UCSD-AML1 (cell line): ENCODE measurements around the gene SYT14.
A peak's percentile ranks its signal among the peaks of the same experiment; 100 is the strongest.
"Not testable (repeated sequence)": the region's sequence is repeated elsewhere in the genome, so short reads cannot be mapped to it uniquely, and the experiment has no call there.

Experiments used
- DNase-seq: peaks from one replicate; lab custom pipeline; 2025; ENCODE audit not compliant: unreplicated experiment; lab: John Stamatoyannopoulos, UW

SYT14 gene

DNA sequence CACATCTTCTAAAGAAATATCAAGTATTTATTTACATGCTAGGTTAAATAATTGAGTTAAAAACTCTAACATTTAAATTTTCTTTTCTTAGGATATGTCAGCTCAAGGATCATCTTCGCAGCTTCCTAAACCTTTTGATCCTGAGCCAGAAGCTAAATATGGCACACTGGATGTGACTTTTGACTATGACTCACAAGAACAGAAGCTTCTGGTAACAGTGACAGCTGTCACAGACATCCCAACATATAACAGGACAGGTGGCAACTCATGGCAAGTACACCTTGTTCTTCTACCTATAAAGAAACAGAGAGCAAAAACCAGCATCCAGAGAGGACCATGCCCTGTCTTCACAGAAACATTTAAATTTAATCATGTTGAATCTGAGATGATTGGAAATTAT is 161.9 kb downstream of the SYT14 start:
- DNase-seq: no peak

DNA sequence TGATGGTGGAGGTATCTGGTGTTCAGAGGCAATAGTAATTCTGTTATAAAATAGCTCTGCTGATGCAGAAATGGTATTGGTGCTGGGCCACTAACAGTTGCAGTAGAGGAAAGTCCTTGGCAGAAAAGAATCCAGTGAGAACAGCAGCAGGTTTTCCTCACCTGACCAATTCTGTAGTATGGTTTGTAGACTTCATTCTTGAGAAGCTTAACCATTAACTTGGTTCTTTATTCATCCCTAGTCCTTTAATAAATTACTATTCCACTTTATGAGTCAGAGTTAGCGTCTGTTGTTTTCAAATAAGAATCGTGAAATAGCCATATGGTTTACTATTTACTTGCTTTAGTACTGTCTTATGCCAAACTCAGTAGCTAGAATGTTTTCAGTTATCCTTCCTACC is 166.1 kb downstream of the SYT14 start:
- no peak for DNase-seq

DNA sequence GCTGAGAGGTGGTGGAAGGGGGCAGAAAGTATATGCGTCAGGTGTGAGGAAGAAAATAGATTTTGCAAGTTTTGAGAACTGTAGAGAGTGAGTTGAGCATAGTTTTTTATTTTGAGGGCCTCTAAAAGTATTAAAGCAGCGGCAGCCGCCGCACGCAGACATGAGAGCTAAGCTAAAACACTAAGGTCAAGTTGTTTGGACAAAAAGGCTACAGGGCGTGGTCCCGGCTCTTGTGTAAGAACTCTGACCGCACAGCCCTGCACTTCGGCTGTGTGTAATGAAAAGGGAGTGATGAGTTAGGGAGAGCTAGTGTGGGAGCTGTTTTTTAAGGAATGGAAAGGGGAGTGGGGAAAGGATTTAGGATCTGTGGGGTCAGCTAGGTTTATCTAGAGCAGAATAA is 174.9 kb downstream of the SYT14 start:
- DNase-seq: not testable (repeated sequence)

DNA sequence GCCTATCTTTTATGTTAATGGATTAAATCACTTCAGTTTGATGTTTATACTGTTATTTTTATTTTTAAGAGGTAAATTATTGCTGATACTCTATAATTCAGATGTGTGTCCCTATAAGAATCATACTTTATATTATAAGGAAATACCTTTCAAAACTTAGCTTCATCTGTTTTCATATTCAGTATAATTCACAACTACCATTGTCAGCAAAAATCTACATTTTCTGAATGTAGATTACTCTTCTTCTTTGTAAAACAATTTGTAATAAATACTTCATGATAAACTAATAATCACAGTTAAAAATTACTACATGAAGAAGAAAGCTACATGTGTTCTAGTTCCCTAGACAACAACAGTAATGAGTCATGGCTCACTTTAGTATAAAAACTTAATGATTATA is 179.2 kb downstream of the SYT14 start:
- no peak for DNase-seq

DNA sequence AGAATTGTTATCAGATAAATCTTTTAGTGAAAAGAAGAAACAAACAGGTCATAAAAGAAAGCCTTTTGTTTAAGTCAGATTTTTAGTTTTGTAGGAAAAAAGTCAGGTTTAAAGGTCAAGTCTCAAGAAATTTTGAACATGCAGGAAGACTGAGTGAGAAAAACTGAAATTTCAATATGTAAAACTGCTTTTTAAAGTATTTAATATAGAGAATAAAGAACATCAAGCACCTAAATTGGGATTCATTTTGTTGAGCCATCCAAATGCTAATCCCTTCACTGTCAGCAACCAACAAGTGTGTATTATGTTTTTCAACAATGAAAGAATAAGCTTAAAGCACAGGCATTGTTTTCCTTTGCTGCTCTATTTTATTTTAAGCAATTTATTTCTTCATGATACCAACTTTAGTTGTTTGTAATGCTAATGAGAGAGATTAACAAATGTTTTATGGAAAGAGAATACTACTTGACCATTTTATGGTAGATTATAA is 179.7 kb downstream of the SYT14 start:
- no peak for DNase-seq

DNA sequence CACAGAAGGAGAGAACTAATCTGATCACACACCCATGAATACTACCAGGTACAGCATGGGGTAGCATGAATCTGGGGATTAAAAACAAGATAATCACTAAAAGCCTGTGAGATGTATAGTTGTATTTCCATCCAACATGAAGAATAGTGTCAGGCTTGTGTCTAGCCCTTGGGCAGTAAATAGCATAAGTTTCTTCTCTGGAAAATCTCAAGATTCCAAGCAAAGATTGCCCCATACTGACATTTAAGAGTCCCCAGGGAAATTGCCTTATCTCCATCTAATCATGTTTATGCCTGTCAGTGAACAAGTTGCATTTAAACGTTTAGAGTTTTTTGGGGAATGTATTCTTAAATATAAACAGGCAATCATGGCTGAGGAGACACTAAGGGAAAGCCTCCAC is 185.4 kb downstream of the SYT14 start:
- DNase-seq: no peak

DNA sequence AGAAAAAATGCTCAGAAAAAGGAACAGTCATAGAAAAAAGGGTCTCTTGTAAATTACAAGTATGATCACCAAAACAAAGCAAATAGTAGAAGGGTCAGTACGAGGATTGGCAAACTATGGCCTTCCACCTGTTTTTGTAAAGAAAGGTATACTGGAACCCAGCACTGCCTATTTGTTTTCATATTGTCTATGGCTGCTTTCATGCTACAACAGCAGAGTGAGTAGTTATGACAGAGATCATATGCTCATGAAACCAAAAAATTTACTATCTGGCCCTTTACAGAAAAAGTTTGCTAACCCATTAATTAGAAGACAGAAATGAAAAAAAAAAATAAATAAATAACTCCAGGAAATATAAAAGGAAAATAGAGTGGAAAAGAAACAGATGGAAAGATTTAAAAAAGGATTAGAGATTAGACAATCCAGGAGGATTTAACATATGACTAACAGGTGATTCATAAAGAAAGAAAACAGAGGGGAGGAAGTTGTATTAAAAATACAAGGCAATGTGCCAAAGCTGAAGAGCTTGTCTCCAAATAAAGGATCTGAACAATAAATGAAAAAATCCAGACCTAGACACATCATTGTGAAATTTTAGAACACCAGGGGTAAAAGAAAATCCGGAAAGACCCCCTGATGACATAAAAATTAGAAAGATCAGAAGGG is 186.0 kb downstream of the SYT14 start:
- DNase-seq: no peak

DNA sequence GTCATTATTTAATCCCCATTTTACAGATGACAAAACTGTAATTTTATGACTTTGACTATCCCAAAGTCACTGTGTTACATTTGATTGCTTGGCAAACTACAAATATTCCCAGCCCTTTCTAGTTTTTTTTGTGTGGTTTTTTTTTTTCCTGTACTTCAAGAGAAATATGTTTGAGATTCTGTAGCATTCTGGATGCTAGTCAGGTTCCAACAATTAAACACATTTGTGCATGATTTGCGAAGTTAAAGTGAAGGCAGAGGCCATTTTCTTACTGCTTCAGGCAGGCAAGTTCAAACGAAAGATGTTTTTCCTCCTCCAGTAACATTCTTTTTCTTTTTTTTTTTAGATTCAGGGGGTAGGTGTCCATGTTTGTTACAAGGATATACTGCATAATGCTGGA is 186.7 kb downstream of the SYT14 start:
- DNase-seq: no peak

DNA sequence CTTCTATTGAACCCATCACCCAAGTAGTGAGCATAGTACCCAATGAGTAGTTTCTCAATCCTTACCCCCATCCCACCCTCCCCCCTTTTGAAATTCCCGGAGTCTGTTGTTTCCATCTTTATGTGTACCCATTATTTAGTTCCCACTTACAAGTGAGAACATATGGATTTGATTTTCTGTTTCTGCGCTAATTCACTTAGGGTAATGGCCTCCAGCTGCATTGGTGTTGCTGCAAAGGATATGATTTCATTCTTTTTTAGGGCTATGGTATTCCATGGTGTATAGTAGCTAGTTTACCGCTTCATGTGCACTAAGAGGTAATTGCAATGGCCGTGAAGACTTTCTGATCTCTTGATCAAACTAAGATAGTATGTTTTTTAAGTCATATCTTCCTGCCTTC is 187.1 kb downstream of the SYT14 start:
- DNase-seq: no peak

DNA sequence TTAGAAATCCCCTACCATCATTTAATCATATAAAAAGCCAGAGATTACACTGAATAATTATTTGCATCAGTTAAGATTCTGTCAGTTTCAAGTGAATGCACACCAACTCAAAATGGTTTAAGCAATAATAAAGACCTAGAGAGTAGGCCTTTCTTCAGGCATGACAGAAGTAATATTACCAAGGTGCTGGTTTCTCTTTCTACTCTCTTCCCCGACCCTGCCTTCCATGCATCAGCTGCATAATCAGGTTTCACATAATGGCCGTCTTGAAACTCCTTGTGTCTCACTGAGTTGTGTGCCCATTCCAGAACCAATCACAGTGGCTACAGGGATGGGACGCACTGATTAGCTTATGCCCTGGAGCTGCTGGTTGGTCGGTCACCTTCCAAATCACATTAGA is 191.1 kb downstream of the SYT14 start:
- DNase-seq: no peak

DNA sequence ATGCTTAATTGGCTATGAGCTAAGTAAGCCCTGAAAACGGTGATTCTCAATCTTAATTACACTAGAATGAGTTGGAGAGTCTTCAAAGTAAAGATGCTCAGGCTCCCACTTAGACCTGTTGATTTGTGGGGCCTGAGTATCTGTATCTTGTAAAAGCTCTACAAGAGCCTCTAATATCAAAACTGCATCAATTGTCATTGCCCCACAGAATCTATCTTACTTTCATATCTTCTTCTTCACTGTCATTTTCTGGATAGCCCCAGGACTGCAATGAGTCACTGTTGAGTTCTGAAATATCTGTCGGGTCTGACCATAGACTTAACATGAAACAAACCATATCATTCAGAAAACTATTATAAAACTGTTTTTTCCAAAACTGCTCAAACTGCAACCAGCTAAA is 191.7 kb downstream of the SYT14 start:
- no peak for DNase-seq

DNA sequence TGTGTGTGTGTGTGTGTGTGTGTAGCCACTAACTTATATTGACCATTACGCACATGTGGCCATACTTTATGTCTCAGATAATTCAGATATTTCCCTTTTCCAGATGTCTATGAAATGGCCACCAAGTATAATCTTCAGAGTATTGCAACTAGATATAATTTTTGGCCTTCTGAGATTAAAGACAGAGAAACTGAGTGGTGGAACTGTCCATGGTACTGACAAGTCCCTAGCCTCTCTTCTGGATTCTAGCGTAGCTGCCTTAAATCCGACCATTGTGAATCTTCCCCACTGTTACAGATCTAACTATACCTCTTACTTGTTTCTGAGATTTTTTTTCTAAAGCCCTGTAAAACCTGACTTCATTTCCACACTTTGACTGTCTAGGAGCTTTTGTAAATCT is 194.6 kb downstream of the SYT14 start:
- no peak for DNase-seq

DNA sequence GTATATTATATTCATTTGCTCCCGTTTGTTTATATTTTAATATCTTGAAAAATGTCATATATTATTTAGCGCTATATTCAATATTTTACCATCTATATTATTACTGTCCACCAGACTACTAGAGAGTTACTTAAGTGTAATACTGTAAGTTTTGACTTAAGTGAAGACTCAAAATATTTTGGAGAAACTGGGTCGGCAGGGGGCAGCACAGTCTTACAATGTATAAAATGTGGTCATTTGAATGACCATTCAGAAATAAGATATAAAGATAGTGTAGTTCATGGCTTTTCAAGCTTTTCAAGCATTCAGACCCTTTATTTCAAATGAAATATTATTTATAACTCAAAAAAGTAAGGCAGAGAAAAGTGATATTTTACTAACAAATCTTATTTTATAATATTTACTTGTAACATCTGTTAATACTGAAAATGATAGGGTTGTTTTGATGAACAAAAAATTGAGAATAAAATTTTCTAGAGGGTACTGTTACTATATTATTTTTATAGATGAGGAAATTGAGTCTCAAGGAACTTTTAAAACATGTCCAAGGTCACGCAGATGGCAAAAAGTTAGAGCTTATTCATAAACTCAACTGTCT is 205.5 kb downstream of the SYT14 start:
- peak; percentile 31 for DNase-seq

DNA sequence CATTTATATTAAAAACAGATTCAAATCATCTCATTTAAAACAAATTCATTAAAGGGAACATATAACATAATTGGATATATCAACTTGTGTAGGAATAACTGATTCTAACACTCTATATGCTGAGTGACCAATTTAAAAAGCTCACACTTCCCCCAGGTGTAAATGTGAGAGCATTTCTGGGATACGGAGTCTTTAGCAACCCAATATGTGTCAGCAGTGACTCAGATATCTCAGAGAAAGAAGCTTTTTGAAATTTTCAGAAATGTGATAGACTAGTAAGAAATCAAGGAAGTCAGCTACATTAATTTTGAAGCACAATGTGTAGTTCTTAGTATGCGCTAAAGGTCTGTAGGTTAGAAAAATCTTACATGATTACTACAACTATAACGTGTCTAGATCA is 206.7 kb downstream of the SYT14 start:
- no peak for DNase-seq

DNA sequence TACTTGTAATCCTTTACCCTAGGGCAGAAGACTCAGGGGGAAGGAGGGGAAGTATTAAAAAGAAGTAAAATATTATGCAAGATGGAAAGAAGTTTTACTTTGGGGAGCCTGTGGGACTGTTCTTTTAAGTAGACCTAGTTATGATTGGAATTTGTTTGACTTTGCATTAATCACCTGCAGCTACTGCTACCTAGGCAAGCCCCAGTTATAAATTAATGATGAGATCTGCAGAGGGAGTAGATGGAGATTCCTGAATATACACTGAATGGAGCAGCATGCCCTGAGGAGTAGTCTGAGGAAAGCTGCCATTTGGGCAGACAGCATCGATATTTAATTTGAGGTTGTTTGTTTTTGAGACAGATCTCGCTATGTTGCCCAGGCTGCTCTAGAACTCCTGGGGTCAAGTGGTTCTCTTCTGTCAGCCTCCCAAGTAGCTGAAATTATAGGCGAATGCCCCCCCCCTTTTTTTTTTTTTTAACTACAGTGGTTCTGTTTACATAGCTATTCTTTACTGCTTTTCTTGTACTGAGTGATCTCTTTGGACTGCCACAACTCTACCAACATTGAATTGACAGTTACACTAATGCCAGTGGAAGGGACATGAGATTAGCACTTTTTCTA is 213.1 kb downstream of the SYT14 start:
- no peak for DNase-seq

DNA sequence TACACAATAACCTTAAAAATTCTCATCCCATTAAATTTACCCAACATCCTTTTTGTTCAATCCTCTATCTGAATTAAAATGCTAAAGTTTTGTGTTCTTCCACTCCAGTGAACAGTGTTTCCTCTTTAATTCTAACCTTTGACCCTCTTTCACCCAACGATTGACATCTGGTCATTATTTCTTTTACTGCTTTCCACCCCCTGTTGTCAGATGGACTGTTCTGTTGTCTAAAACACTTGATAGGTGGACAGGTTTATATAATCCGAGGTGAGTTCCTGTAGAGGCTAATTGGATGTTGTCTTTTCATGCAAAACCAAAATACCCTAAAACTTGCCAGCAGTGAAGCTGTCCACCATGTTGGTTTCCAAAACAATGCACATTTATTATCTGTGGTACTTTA is 221.2 kb downstream of the SYT14 start:
- no peak for DNase-seq

DNA sequence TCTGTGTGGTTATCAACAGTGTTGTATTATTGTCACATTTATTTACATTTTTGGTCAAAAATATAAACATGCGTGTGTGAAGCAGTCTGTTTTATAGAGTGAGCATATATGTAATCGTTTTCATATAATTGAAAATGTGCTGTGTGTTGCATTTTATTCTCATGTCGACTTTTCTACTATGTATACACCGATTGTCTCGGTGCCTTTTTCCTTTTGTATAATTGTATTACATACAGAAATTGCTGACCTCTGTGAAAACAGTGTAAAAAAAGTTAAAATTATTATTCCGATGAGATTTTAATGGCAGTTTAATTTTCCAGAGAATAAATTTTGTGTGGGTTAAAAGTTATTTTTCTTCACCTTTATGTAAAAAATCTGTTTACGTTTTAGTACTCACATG is 232.2 kb downstream of the SYT14 start:
- DNase-seq: no peak

DNA sequence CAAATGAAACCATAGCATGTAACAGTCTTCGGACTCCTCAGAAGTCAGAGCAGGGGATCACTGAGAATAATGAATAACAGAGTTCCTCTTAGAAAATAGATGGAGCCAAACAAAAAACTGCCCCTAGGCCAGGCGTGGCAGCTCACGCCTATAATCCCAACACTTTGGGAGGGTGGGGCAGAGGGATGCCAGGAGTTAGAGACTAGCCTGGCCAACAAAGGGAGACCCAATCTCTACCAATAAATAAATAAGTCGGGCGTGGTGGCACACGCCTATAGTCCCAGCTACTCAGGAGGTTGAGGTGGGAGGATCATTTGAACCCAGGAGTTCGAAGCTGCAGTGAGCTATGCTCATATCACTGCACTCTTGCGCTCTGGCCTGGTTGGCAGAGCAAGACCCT is 236.1 kb downstream of the SYT14 start:
- no peak for DNase-seq

DNA sequence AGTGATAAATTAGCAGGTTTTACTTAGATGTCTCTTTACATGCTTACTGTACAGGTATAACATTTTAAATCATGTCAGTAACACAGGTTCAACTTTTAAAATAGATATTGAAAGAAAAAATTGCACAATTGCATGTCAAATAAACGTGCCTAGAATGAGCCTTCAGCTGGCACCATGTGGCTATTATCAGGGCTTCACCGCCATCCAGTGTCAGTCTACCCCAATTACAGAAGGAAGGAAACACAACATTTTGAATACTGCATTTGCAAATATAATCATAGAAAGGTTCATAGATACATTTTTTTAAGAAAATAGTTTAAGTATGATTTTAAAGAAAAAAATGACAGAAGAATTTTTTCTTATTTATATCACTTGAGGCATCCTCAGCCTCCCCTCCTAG is 247.0 kb downstream of the SYT14 start:
- no peak for DNase-seq

DNA sequence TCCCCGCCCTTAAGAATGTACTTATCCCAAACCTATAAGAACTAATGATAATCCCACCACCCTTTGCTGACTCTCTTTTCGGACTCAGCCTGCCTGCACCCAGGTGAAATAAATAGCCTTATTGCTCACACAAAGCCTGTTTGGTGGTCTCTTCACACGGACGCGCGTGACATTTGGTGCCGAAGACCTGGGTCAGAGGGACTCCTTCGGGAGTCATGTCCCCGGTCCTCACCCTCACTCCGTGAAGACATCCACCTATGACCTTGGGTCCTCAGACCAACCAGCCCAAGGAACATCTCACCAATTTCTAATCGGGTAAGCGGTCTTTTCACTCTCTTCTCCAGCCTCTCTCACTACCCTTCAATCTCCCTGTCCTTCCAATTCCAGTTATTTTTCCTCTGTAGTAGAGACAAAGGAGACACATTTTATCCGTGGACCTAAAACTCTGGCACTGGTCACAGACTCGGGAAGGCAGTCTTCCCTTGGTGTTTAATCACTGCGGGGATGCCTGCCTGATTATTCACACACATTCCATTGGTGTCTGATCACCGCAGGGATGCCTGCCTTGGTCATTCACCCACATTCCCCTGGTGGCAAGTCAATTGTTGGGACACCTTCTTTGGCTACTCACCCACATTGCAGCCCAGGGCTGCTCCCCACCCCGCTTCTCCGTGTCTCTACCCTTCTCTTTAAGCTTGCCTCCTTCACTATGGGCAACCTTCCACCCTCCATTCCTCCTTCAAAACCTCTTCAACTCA is 250.0 kb downstream of the SYT14 start:
- DNase-seq: not testable (repeated sequence)

DNA sequence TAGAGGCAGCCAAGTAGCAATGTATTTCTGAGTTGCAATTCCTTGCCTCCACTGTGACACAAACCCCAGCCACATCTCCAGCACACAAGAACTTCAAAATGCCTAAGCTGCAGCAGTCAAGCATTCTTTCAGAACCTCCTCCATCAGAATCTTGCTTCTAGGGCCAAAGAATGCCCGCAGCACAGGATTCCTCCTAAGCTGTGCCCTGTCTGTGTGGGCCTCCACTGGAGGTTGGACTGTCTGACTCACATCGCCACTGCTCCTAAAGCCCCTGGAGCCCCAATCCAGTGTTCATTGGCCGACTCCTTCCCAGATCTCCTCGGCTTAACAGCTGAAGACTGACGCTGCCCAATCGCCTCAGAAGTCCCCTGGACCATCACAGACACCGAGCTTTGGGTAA is 251.4 kb downstream of the SYT14 start:
- DNase-seq: no peak

DNA sequence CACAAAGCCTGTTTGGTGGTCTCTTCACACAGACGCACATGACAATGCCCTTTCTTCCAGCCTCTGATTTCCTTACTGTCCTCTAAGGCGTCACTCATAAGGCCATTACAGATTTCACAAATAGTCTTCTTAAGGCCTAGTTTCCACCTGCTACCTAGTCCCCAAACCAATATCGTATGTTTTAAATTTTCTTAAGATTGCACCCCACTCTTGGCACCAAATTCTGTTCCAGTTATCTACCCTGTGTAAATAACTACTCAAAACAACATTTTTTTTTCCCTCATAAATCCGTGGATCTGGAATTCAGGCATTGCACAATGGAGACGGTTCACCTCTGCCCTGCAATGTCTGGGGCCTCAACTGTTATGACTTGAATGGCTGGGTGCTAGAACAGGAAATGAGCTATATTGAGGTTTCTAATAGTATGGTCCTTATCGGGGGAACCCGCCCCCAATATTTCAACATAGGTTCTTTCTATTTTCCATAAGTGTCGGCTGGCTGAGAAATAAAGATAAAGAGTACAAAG is 257.7 kb downstream of the SYT14 start:
- DNase-seq: no peak
